Globus pallidus (tissue), 1 donor: ENCODE measurements around the gene ABLIM3.

Experiments used
- DNase-seq: peaks from one replicate; pipeline ENCODE4 v3.0.0-alpha.2; 2015; ENCODE audit warnings: low spot score

ABLIM3 gene

DNA sequence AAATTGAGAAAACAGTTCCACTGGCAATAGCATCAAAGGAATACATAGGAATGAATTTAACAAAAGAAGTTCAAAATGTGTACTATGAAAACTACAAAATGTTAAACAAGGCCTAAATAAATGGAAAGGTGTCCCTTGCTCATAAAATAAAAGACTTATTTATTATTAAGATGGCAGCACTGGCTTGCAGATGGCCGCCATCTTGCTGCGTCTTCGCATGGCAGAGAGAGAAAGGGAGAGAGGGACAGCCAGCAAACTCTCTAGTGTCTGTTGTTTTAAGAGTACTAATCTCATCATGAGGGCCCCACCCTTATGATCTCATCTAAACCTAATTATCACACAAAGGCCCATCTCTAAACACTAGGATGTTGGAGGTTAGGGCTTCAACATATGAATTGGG lies 47.1 kb downstream of the ABLIM3 start:
- no peak for DNase-seq

DNA sequence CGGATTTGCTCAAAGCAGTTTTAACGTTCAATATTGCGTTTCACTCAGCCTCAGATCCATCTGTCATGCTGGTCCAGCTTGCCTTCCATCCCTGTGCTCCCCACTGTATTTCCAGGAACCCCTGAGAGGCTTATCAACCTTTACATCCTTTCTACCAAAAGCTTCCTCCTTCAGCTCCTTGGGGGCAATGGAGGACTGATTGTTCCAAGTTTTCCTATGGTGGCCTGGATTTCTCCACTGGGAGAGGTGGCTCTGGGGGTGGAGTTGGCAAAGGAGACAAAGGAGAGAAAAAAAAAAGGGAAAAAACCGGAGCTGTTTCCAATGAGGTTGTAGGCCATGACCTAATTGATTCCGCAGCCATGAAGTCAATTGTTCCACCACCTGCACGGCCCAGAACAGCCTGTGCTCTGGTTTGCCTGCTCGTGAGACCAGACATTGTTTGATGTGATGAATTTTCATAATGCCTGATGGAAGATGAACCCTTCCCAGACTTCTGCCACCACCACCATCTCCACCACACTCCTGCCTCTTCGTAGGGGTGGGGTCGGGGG lies 54.1 kb downstream of the ABLIM3 start:
- DNase-seq, result no peak

DNA sequence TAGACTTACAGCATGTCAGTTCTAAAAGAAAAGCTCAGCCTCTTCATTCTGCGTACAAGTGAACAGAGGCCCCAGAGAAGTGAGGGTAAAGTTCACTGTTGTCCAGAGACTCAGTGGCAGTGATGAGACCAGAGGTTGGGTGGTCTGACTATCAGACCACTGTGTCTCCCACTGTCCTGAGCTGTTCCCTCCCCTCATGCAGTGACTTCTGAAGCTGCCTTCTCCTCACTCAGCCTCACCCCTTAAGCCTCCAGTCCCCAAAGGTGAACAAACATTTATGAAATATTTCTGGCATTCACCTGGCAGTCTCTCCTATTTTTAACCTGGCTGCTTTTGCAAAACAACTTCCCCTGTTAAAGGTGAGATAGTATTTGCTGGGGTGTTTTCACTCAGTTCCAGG lies 54.7 kb downstream of the ABLIM3 start:
- DNase-seq, result no peak

DNA sequence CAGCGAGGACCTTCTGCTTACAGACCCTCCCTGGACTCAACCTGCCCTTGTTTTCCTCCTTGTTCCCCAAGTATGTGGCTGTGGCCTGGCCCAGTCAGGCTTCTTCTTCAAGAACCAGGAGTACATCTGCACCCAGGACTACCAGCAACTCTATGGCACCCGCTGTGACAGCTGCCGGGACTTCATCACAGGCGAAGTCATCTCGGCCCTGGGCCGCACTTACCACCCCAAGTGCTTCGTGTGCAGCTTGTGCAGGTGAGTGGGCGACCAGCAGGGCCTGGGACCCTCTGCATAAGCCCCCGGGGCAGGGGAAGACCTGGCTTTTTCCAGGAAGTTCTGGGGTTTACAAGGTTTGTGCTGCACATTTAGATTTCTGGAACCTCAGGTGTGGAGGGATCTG lies 56.9 kb downstream of the ABLIM3 start:
- no peak for DNase-seq

DNA sequence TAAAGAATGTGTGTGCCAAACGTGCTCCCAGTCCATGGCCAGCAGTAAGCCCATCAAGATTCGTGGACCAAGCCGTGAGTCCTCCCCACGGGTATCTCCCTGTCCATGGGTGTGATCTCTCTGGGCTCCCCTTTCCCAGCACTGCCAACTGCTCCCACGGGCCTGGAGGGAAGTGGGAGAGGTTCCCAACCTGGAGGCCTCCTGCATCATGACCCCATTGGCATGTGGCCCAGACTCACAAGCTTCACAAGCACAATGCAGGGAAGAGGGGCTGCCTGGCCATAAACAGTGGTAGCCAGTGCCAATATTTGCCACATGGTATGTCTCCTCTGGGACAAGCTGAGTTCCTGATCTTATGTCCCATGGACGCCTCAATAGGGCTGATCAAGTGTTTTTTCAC lies 59.1 kb downstream of the ABLIM3 start:
- no peak for DNase-seq

DNA sequence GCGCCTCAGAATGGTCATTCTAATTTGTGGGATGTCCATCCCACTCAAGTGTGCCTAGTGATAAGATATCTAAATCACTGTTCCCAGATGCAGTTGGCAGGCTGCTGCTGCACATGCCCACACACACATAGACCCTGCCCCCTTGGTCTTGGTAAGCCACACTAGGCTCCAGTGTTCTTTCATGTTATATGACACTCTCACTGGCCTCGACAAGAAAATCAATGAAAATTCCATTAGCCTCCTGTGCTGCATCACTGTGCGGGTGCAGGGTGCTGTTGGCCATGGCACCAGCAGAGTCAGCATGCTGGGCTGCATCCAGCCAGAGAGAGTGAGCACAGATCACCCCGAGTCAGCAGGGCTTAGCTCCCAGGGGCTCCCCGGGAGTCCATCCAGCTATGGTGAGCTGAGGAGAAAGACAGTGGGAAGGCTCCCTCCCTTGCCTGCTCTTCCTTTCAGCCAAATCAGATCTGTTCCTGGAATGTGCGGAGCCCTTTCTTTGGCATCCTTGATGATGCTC lies 59.9 kb downstream of the ABLIM3 start:
- no peak for DNase-seq

DNA sequence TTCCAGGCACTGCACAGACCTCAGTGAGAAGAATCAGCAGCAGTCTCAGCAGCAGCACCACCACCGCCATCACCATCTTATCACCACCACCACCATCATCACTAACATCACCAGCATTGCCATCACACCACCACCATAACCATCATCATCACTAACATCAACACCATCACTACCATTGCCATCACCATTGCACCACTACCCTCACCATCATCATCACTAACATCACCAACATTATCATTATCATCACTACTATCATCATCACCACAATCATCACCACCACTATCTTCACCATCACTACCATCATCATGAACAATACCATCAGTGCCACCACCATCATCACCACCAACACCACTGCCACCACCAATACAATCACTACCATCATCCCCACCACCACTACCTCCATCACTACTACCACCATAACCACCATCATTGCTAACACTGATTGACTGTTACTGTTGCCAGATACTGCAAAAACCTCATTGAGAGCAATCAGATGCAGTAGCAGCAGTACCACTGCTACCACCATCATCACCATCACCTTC lies 61.7 kb downstream of the ABLIM3 start:
- no peak for DNase-seq

DNA sequence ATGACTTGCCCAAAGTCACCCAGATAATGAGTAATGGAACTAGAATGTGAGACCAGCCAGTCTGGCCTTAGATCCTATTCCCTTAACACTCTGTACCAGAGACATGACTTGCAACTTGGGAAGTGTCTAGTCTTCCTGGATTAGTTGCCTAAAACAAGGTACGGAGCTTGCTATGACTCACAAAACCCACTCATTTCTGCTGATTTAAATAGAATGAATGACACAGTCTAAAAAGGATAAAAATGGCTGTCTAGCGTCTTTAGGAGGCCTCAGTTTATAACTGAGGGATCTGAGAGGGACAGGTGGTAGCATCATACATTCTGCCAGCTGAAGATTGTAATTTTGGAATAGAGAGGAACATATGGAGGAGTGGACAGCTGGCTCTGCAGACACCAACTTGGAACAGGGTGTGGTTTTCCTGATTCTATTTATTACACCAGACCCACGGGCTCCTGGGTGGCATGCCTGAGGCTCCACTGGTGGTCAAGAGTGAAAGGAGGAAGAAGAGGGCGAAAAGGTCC lies 62.7 kb downstream of the ABLIM3 start:
- no peak for DNase-seq

DNA sequence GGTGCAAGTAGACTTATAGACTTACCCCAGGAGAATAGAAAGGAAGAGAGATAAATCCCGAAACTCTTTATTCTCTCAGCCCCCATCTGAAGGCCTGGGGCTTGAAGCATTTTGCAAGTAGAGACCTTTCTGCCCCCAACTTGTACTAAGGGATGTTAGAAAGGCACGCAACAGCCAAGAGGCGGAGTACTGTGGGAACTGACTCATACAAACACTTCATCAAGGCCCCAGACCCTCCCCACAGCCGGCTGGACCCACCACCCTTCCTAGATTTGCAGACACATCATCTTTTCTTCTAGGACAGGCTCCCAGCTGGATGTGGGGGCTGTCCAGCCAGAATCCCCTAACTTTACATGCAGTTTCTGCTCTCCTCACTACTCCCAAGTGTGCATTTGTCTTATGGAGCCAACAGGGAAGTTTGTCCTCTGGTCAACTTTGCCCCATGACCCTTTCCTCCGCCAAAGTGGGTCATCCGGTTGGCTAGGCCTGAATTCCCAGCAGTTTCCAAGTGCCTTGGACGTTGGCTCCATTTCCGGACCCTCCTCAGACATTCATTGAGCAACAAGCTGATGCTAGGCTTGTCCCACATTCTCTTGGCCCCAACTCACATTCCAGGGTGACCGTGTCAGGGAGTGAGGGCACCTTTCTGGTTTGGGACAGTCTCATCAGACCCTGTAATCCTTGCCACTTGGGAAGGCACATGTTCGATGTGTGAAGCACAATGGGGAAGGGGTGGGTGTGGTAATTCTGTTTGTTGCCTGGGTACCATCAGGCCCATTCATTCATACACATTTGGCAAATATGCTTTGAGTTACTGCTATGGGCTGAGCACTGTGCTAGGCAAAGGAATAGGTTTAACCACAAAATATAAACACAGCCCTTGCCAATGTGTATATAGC lies 64.6 kb downstream of the ABLIM3 start:
- DNase-seq, result no peak

DNA sequence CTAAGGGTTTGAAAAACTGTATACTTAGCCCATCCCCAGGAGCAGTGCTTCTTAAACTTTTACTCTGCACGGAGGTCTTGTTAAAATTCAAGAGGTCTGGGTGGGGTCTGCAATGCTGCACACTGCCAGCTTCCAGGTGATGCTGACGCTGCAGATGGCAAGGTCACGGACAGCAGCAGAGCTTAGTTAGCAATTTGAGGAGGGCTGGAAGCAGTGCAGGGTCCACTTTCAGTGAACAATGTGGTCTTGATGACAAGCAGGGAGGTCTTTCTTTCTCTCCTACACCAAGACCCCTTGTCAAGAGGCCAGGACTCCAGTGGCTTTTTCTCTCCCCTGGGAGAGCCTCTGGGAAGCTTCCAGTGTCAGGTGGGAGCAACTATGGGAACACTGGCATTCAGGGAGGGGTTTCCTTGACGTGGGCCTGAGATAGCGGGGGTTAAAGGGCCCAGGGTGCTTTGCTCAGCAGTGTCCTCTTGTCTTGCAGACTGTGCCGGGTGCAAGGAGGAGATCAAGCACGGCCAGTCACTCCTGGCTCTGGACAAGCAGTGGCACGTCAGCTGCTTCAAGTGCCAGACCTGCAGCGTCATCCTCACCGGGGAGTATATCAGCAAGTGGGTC lies 65.3 kb downstream of the ABLIM3 start:
- DNase-seq, result no peak

DNA sequence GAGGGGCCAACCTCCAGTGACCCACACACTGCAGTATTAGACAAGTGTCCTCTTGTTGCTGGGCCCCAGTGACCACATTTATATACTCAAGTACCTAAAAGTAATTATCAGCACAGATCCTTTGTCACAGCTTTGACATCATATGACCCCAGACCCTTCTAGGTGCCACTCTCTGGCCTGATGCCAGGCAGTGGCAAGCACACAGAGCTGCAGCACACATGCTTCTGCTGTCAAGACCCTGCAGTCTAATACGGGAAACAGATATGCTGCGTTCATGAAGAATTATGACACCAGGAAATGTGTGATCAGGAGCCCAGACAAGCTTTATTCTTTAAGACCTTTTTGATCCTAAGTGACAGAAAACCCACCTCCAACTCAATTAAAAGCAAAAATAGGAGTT lies 66.5 kb downstream of the ABLIM3 start:
- DNase-seq, result no peak

DNA sequence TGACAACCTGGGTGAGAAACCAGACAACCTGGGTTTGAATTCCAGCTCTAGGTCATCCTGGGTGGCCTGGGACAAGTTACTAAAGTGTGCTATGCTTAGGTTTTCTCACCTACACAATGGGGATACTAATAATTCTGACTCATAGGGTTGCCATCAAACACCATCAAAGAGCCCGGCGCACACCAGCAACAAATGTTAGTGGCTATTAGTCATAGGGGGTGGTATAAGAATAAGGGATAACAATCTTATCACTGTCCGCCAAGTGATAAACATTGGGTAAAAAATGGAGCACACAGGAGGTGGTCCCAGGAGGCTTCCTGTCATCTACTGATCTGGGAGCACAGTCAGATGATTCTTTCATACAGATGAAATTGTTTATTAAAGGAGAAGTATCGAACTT lies 68.9 kb downstream of the ABLIM3 start:
- DNase-seq, result no peak

DNA sequence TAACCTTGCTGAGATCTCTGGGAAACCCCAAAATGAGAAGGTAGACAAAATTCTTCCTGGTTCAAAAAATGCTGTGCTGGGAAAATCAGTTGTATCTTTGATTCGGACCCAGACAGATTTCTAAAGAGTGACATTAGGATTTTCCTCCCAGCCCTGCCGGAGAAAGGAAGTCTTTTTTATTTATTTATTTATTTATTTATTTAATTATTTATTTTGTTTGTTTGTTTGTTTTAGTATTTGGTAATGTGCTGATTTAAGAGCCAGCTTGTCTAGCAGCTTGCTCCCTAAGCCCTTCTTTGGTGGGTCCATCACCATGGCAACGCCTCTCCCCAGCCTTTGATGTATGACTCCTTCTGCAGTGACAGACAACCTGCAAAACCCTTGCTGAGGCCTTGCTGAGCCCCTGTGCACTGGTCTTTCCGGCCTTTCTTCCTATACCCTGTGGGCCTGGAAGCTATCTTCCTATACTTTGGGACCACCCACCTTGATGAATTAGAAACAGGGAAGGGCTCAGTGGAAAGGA lies 69.7 kb downstream of the ABLIM3 start:
- DNase-seq, result no peak

DNA sequence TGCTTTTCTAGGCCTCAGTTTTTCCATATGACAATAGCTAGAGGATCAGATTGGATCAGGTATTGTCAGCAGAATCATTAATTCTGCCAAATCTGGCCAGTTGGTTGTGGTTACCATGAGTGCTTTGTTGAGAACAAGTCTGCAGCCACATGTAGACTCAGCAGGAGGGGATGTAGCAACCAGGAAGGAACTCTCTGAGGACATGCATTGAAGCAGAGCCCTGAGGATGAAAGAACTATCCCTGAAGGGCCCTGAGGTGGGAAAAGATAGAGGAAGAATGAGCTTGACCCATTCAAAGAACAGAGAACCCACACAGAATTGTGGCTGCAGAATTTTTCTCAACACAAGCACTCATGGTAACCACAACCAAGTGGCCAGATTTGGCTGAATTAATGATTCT lies 70.3 kb downstream of the ABLIM3 start:
- DNase-seq, result no peak

DNA sequence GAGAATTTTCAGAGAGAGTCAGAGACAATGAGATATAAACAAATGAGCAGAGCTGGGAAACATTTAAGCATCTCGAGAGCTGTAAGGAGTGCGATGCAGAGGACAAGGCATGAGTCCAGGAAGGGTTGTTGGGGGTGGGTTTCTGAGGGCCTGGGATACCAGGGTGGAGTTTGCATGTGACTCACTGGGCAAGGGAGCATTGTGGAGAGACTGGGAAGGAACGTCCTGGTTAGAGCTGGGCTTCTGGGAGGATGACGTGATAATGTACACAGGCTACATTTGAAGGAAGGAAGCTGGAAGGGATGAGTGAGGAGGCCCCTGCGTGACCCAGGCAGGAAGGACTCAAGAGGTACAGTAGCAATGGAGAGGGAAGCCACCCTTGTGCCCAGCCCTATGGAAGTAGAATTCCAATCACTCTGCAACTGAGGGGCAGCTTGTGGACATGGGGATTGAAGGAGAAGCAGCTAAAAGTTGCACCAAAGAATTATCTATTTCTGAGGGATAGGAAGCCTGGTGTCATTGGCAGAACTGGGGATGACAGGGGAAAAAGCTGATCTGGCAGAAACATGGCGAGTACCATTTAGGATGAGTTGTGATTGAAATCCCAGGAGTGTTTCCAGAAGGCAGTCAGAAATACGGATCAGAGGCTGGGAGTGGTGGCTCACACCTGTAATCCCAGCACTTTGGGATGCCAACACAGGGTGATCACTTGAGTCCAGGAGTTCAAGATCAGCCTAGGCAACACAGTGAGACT lies 71.1 kb downstream of the ABLIM3 start:
- no peak for DNase-seq

DNA sequence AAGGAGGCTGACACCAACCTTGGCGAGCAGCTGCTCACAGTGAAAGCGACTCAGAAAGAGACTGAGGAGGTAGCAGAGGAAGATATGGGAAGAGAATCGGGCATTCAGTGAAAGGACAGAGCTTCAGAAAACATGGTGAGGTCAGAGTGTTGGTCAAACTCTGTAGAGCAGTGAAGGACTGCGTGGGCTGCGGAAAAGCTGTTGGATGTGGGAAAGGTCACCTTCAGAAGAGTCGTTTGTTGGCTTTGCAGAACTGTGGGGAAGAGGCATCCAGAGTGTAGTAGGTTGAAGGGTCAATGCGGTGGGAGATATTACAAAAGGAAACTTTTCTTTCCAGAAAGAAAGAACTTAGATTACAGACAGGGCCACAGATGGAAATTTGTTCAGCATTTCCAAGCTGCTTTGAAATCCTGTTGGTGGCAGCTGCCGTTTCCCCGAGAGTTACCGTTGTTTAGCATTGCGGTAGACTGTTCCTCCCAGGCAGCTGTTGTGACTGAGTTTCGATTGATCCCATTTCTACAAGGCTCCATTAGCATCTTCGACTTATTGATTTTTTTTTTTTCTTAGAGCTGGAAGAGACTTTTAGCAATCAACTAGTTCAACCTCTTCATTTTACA lies 72.1 kb downstream of the ABLIM3 start:
- DNase-seq, result no peak

DNA sequence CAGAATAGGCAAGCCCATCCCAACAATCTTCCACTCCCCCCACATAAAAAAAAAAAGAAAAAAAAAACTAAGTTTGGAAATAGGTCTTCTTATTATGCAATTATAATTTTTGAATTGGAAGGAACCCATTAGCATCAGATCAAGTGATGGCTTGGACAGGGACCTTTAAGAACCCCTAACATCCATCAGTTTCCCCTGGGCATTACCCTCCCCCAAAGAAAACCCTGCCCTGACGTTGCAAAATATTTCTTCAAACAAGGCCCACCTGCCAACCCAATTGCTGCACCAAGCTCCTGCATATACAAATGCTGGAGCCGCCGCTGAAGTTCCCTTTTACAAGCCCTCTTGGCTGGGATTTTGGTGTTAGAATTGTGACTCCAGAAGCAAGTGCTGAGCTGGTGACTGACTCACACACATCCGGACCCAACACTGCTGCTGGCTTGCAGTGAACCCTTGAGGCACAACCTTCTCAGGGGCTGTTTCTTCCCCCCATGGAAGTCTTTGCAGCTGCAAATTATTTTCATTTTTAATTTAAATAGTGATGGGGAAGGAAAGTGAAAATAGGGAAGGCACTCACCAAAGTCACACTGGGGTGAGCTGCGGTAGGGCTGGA lies 74.3 kb downstream of the ABLIM3 start:
- no peak for DNase-seq

DNA sequence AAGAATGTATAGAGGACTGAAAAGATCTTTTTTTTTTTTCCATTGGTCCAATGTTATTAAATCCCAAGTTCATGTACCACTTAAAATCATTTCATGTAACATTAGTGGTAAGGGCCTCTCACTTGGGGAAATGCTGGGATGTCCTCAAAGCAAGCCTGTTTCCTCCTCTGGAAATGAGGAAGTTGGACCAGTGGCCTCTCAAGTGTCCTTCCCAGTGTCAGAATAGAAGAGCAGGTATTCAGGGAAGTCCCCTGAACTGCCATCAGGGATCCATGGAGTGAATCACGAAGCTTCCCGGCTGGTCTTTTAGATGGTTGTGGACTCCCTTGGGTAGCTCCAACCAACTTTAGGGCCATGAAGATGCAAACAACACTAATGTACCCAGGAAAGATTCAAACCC lies 75.2 kb downstream of the ABLIM3 start:
- no peak for DNase-seq

DNA sequence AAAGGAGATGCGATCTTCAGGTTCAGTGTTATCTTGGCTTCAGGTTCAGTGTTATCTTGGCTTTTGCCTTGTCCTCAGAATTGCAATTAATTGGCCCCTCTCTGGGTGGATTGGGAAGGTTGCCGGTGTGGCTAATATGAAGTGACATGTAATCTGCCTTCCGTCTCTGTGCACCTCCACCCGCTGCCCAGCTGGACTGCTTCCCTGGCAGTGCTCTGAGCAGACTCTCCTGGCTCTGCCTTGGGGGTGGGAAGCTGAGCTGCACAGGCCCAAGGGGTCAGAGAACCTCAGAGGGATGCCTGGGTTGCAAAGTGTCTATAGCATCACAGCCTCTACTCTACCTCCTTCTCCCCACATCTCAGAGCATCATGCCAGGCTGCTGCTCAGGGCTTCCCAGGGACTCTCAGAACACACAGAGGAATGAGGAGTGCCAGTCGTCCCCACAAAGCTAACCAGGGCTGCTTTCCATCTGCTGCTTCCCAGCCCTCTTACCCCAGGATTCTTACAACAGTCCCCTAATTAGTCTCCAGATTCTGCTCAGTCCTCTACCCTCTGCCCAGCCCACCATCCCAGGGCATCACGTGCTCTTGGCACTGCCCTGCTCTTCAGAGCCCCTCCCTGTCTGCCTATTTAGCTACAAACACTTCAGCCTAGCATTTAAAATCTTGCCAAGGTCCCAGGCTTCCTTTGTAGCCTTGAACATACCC lies 76.0 kb downstream of the ABLIM3 start:
- DNase-seq, result no peak

DNA sequence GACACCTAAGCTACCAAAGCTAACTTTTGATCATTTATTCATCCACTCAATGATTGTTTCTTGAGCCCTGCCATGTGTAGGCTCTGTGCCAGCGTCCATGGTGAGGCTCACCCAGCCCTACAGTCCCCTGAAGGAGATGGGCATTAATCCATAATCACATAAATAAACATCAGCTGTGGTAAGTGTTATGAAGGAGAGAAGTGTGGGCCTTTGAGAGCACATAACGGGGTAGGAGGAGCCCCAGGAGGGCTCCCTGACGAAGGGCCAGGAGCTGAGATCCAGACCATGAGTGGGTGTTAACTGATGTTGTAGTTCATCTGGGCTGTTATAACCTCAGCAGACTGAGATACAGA lies 76.5 kb downstream of the ABLIM3 start:
- no peak for DNase-seq
